ENCODE results near the gene ROR2. TPM values are rescaled to one million over a fixed set of nuclear protein-coding genes. Genes with fewer than 3 reads are reported as not detected.

Gene ROR2
- total and polyA plus RNA-seq, 2 of the 13 experiments (the other 11 are each of a cell fraction or from before 2014, with no cell fraction given) = not detected

DNA sequence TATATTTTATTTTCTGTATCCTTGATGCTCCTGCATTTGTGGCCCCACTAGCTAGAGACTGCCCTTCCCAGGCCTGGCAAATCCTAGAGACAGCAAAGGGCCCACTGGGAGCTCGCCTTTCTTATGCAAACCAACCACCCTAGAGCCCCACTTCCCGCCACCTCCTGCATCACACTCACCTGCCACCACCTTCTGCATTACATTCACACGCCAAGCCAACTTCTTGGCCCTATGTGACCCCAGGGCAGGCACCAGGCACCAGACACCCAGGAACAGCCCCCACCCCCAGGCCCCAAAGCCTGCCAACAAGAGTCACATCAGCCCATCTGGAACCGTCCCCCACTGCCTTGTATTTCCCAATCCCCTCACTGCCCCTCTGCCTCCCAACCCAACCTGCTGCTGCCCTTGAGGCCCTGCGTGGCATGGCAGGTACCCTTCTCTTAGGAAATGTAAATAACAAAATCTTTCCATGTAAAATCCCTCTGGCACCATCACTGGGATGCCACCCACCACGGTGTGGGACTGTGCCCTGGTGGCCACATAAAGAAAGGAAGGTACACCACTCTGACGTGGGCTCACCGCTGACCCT, 22.0 kb downstream of the ROR2 start:
- H3K4me3 ChIP-seq (replicated peaks in 1 of 3; ENCODE audit: insufficient read depth in 1 of 3, low read depth in 2 of 3, low read length in 3 of 3) = no peak overlapping the region
- 30% methylated on average over 8 of the region's 8 CpGs for WGBS (ENCODE audit: low lambda C conversion rate)
- no peaks in the 10 kb centered on the region for H3K27me3 ChIP-seq (ENCODE audit: control insufficient read depth in 1 of 2, insufficient read depth in 2 of 2, low read length in 2 of 2)
- H3K36me3 ChIP-seq (replicated peaks in 1 of 2; ENCODE audit: control insufficient read depth in 1 of 2, insufficient read depth in 2 of 2, low read length in 2 of 2) = no peaks in the 10 kb centered on the region
- no peak overlapping the region for H2AFZ ChIP-seq (ENCODE audit: low read length)
- H3K4me2 ChIP-seq (ENCODE audit: low read depth, low read length) = no peak overlapping the region
- BruUV-seq (replicated peaks) = no TSS peak
- intact Hi-C loops (cut with micrococcal nuclease; ENCODE audit: unreplicated experiment) = no loop called here
- H3K9me3 ChIP-seq (ENCODE audit: low read length) = peaks cover 30% of the 10 kb centered on the region
- no peak for TF ChIP-seq ATF2 (CRISPR knock-in tag; IDR thresholded peaks at IDR 0.05)
- no peak for TF ChIP-seq ZNF136 (CRISPR knock-in tag; IDR thresholded peaks at IDR 0.05; ENCODE audit: low read depth)
- TF ChIP-seq SMARCC2 (IDR thresholded peaks at IDR 0.05) = no peak
- TF ChIP-seq ZNF510 (CRISPR knock-in tag; IDR thresholded peaks at IDR 0.05; ENCODE audit: low read depth) = no peak
- TF ChIP-seq MXI1 (IDR thresholded peaks at IDR 0.05; ENCODE audit: borderline replicate concordance, low read depth, low read length) = no peak
- no peak for TF ChIP-seq GLI4 (CRISPR knock-in tag; IDR thresholded peaks at IDR 0.05; ENCODE audit: borderline replicate concordance)
- no peak for TF ChIP-seq SPEN (CRISPR knock-in tag; IDR thresholded peaks at IDR 0.05; ENCODE audit: low read depth)
- TF ChIP-seq, protein P1, sequence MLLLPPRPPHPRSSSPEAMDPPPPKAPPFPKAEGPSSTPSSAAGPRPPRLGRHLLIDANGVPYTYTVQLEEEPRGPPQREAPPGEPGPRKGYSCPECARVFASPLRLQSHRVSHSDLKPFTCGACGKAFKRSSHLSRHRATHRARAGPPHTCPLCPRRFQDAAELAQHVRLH (CRISPR knock-in tag; IDR thresholded peaks at IDR 0.05; ENCODE audit: borderline replicate concordance, low read depth) = no peak
- H3K79me2 ChIP-seq (ENCODE audit: insufficient read depth, low read length) = no peaks in the 10 kb centered on the region
- no peak overlapping the region for H3K9ac ChIP-seq (ENCODE audit: insufficient read depth, low read depth, low read length)
- POLR2A ChIA-PET = no interaction called here
- H3K27ac ChIP-seq (ENCODE audit: extremely low read length, insufficient read depth, low read length) = no peak overlapping the region
- in situ Hi-C loops (cut with HindIII; ENCODE audit: extremely low pct_ligation_motif_present, low pct_unique_long_range_greater_than_20kb) = no loop called here
- CTCF ChIA-PET (ENCODE audit: low intra/inter-chr PET ratio, low total read pairs) = no interaction called here
- no peaks in the 10 kb centered on the region for H4K20me1 ChIP-seq (ENCODE audit: insufficient read depth, low read length)
- ATAC-seq (no peak), FAIRE-seq (no peak), DNase-seq (ENCODE audit: low spot score) (no peak)
- H3K4me1 ChIP-seq (ENCODE audit: insufficient read depth, low read length) = no peaks in the 10 kb centered on the region
